HG03575 (cell line): Measurements from ENCODE around the gene NLRX1.
"Not testable (repeated sequence)": the region's sequence is repeated elsewhere in the genome, so short reads cannot be mapped to it uniquely, and the experiment has no call there.

Experiments
- ATAC-seq: cut with Tn5 transposase; IDR thresholded peaks from one replicate; pipeline ENCODE4 v1.9.1; 2021; ENCODE audit not compliant: unreplicated experiment, insufficient number of reproducible peaks, low FRiP score; ENCODE audit errors: extremely low read depth

NLRX1 gene, protein sequence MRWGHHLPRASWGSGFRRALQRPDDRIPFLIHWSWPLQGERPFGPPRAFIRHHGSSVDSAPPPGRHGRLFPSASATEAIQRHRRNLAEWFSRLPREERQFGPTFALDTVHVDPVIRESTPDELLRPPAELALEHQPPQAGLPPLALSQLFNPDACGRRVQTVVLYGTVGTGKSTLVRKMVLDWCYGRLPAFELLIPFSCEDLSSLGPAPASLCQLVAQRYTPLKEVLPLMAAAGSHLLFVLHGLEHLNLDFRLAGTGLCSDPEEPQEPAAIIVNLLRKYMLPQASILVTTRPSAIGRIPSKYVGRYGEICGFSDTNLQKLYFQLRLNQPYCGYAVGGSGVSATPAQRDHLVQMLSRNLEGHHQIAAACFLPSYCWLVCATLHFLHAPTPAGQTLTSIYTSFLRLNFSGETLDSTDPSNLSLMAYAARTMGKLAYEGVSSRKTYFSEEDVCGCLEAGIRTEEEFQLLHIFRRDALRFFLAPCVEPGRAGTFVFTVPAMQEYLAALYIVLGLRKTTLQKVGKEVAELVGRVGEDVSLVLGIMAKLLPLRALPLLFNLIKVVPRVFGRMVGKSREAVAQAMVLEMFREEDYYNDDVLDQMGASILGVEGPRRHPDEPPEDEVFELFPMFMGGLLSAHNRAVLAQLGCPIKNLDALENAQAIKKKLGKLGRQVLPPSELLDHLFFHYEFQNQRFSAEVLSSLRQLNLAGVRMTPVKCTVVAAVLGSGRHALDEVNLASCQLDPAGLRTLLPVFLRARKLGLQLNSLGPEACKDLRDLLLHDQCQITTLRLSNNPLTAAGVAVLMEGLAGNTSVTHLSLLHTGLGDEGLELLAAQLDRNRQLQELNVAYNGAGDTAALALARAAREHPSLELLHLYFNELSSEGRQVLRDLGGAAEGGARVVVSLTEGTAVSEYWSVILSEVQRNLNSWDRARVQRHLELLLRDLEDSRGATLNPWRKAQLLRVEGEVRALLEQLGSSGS

DNA sequence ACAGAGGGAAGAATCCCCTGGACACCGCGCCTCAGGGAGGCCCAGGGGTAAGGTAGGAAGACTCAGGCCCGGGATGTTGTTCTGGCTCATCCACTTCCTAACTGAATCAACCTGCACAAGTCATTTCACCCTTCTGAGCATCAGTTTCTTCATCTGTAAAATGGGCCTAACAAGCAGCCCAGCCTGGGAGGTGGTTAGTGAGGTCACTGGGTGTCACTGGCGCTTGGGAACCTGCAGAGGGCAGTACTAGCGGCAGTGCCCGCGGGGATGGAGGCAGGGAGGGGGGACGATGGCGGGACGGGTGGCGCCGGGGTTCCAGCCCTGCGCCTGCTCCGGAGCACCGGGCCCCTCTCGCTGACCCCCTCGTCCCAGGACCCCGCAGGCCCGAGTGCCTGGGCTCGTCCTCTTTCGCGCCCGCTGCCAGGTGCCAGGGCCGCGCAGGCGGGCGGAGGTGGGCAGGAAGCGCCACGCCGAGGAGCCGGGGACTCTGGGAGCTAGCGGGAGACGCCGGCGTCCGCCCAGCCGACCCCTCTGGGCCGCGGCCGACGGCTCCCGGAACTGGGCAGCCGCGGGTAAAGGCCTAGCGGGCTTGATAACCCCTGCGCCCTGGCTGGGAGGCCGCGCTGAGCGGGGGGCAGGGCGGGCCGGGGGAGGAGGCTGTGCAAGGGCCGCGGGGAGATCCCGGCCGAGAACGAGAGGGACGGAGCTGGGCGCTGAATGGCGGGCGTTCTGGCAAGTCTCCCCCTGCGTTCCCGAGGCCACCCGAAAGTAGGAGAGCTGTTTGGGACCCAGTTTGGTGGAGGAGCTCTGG lies at the start of gene NLRX1:
NLRX1 (plus strand) TSS at position 255 of the 811 bp plus-strand sequence. CDS start 2,679 bp downstream, outside the sequence.
- ATAC-seq, result no peak

DNA sequence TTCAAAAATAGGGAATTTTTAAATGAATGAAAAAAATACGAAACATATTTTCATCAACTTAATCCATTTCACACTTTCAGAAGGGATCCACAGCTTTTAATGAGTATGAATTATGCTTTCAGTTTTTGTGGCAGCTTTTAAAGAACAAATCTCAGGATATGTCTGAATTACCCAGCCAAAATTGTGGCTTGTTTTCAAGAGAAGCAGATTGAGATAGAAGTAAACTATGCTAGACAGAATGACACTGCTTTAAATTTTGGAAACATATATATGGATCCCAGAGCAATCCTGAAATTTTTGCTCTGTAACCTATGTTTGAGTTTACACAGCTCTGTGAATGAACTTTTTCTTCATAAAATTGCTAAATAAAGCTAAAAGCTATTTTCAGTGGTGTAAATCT lies 49.6 kb upstream of the NLRX1 start:
- no peak for ATAC-seq

DNA sequence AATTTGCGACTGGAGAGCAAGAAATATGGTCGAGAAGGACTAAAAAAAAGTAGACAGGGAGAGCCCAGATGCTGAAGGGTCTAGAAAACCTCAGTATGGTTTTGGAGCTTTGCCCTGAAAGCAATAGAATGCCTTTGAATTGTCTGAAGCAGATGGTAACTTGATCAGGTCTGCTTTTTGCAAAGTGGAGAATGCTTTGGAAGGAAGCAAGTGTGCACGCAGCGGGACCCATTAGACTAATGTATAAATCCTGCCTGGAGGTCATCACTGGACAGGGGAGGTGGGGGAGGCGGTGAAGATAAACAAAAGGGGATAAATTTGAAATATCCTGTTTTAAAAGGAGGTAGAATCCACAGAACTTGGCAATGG lies 47.9 kb upstream of the NLRX1 start:
- no peak for ATAC-seq

DNA sequence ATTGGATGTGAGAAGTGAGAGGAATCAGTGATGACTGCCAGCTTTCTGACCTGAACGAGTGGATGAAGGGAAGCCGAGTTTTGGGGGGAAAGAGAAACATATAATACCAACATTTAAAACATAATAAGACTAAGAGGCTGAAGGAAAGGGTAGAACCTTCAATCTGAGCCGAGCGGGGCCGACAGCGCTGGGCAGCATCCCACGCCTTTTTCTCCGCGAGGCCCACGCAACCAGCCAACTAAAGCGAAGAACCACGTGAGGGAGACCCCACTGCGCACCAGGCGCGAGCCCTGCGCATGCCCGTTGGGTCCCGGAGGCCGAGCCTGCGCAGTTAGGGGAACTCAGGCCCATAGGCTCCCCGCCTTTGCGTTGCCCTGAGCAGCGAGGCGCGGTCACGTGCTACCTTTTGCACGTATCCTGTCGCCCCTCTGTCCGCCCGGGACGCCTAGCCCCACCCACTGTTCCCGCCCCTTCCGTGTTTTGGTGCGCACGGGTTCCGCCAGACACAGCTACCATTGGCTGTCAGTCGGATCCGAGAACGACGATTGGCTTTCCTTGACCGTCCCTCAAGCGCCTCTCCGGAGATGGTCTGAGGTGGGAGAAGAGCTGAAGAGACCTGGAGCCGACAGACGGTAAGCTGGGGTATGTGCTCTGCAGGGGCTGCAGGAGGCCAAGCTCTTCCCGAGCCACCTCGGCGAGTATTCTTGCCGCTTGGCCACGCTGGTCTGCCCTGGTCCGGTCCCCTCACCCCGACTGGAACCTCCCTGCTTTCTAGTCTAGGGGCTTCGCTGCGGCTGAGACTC lies 47.3 kb upstream of the NLRX1 start, which contains the start of gene HINFP:
HINFP (plus strand) TSS at position 573 of the 803 bp plus-strand sequence. CDS start 5,365 bp downstream, outside the sequence.
- peak; percentile 75 for ATAC-seq

DNA sequence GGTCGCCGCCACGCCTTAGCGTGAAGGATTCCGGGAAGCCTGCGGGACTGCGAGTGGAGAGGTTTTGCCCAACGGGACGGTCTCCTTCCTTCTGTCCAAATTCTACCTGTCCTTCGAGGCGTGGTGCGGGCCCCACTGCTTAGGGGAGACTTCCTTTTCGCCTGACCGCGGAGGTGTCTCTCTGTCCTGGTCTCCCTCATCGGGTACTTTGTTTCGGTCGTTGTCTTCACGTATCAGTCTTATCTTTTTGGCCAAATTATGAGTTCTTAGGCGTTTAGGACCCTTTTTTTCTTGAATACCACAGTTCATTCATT lies 46.8 kb upstream of the NLRX1 start:
- ATAC-seq, result no peak

DNA sequence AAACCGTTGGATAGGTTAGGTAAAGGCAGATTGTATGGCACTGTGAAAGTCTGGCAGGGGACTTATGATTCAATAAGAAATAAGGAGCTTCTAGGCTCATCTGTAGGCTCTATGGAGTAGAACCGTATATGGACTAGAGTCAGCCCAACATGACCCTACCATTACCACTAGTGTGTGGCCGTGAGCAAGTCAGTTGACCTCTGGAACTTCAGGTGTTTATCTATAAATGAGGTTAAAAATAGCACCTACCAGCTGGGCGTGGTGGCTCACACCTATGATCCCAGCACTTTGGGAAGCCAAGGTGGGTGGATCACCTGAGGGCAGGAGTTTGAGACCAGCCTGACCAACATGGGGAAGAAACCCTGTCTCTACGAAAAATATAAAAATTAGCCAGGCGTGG lies 42.7 kb upstream of the NLRX1 start:
- ATAC-seq, result no peak

DNA sequence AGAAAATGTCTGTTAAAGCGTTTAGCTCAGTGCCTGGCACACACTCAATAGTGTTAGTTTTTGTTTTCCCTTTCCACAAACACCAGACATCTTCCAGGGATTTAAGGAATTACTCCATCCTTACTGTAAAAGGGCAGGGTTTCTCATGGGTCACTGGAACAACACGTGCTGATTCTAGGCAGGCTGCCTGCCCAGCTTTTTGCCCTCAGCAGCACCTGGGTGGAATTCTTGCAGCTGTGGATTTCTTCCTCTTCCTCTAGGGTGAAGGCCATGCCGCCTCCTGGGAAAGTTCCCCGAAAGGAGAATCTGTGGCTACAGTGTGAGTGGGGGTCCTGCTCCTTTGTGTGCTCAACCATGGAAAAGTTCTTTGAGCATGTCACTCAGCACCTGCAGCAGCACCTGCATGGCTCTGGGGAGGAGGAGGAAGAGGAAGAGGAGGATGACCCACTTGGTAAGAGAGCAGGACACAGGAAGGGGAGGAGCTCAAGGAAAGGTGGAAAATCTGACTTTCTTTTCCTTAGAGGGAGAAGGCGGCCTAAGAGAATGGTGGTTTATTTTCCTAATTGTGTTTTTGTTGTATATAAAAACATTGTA lies 41.8 kb upstream of the NLRX1 start:
- no peak for ATAC-seq

DNA sequence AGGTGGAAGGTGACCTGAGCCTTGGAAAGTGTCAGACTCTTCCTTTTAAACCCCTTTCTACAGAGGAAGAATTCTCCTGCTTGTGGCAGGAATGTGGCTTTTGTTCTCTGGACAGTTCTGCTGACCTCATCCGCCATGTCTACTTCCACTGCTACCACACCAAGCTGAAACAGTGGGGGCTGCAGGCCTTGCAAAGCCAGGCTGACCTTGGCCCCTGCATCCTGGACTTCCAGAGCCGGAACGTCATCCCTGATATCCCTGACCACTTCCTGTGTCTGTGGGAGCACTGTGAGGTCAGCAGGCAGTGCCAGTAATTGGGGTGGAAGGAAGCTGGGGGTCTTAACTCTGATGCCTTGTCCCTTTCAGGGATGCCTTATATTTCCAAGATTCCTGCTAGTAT lies 37.9 kb upstream of the NLRX1 start:
- ATAC-seq, result no peak

DNA sequence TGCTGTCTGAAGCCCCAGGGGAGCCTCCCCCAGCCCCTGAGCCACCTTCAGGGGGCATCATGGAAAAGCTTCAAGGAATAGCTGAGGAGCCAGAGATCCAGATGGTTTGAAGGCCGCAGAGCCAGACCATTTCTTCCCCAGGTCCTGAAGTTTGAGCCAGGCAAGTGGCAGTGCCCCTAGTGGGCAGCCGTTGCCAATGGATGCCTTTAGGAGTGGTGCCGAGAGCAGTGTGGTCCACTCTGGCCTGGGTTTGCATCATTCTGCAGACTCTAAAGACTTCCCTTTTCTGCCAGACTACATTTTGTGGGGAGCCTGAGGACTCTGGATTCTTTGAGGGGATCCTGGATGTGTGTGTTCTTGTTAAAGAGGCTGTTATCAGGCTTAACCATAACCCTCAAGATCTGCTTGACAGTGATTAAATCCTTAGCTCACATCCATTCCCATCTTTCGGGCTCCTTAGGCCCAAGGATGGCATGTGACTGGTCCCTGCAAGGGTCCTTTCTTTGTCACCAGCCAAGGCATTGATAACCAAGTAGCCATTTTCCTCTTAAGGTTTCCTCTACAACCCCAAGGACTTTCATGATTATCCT lies 34.0 kb upstream of the NLRX1 start:
- no peak for ATAC-seq

DNA sequence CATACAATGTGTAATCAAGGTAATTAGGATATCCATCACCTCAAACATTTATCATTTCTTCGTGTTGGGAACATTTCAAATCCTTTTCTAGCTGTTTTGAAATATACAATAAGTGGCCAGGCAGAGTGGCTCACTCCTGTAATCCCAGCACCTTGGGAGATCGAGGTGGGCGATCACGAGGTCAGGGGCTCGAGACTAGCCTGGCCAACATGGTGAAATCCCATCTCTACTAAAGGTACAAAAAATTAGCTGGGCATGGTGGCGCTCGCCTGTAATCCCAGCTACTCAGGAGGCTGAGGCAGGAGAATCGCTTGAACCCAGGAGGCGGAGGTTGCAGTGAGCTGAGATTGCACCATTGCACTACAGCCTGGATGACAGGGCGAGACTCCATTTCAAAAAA lies 29.2 kb upstream of the NLRX1 start:
- not testable (repeated sequence) for ATAC-seq

DNA sequence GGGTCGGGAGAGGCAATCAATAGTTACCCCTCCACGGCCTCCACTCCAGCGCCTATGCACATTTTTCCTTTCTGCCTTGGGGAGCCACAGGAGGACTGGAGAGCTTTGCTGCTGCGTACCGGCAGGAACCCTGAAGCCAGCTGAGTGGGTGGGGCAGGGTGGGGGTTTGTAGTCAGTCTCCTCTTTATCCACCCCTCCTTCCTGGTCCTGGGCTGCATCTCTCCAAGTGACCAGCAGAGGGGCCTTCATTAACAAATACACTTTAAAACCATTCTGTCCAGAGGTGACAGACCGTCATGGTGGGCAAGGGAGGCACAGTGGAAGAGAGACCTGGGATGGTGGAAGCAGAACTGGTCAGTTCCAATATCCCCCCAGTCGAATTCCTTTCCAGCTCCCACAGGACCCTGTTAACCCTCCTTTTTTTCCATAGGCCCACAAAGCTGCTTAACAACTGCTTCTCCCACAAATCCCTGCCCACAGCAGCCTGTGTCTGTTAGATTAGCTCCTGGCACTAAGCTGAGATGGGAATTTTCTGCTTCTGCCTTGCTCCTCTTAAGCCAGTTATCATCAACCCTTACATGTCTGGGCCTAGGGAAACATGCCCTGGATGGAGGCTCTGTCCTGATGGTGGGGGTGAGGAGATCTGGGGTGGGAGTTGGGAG lies 23.6 kb upstream of the NLRX1 start:
- no peak for ATAC-seq

DNA sequence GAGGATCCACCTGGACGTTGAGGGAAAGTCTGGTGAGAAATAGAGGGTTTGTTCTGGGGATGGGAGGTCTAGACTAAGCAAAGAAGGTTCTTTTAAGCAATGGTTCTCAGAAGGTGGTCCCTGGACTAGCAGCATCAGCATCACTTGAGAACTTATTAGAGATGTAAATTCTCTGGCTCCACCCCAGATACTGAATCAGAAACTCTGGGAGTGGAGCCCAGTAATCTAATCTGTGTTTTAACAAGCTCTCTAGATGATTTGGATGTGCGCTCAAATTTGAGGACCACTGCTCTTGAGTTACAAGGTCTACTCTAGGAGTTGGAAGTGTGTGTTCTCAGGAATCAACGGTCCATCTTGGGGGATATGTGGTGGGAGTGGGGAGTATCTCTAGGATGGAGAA lies 23.0 kb upstream of the NLRX1 start:
- no peak for ATAC-seq

DNA sequence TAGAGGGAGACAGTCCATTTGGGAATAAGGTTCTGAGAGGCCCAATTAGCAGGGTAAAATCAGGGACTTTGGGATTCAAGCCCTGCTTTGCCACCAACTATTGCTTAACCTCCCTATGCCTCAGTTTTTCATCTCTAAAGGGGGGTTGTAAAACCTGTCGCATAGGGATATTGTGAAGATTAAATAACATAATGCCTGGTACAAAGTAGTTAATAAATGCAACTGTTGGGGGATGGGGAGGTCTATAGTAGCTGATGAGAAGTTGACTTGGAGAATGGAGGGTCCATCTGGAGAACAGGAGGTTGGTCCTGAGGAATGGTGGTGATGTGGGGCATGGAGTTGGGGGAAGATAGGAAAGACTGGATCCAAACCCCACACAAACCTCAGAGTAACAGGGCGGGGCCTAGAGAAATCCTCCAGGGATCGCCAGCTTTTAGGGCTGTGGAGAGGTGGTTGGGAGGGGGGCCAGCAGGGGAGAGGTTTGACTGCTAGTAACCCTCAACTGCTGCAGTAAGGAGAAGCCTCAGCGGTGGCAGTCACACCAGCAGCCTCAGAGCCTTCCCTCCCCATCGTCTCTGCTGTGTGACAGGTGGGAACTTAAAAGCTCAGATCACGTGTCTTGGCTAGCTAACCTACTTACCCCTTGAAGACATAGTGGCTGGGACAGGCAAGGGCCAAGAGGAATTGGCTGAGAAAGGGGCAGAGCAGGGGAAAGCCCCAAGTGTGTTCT lies 20.8 kb upstream of the NLRX1 start:
- no peak for ATAC-seq

DNA sequence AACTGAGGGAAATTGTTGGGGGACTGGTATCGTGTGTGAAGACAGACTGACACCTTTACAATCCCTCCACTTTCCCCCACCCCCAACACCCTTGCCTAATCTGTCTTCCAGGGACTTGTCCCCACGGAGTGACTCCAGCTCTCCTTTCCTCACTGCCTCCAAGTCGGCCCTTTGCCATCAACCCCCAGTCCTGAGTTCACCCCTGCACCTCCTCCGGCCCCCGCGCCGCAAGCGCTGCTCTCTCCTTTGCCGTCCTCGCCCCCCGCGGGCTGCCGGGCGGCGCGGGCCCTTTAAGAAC lies 19.9 kb upstream of the NLRX1 start:
- no peak for ATAC-seq

DNA sequence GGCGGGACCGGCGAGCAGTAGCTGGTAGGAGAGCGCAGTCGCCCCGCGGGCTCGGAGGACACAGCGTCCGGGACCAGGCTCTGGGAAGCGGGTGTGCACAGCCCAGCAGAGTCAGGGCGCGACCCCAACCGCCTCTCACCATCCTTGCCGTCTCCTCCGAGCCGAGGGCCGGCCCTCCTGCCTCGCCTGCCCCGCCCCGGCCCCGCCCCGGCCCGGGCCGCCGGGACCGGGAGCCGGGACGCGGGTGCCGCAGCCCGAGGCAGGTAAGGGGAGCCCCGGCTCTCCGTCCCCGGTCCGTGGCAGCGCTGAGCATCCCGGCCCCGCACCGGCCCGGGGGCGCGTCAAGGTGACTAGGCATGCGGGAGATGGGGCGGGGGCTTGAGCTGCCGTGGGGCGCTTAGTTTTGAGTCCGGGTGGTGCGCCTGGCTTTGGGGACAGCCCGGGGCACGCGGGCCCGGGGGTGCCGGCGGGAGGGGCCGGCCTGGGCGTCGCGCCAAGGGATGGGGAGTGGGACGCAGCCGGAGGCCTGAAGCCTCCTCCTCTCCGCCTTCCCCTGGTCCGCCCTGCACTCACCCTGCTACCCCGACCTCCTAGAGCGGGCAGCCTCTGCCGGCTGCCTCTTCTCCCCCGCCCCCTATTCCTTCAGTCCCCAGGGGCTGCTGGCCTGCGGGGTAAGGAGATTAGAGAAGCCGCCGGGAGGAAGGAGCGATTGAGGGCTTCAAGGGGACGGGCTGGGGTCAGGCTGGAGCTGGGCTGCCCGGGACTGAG lies 19.3 kb upstream of the NLRX1 start, which contains the start of gene ABCG4:
ABCG4 (plus strand) TSS at position 35 of the 768 bp plus-strand sequence. CDS start 914 bp downstream, outside the sequence.
- no peak for ATAC-seq

DNA sequence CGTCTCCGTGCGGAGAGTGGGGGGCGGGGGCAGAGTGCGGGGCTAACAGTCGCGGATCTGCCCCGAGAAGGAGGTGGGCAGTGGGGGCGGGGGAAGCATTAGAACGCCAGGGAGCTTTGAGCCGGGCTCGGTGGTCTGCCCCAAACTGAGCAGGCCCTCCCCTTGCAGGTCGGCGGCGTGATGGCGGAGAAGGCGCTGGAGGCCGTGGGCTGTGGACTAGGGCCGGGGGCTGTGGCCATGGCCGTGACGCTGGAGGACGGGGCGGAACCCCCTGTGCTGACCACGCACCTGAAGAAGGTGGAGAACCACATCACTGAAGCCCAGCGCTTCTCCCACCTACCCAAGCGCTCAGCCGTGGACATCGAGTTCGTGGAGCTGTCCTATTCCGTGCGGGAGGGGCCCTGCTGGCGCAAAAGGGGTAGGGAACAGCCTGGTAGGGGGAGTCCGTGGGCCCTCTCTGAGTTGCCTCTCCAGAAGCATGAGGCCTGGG lies 18.7 kb upstream of the NLRX1 start:
- ATAC-seq, result no peak
